ENCODE data around the gene GRID1.

- TF ChIP-seq SUZ12 (IDR thresholded peaks at IDR 0.05; ENCODE audit: extremely low read depth, insufficient read depth, insufficient read length), result no peak
- no peak for TF ChIP-seq YY1 (IDR thresholded peaks at IDR 0.05; ENCODE audit: insufficient read depth, insufficient read length)
- no peak for TF ChIP-seq ZNF274 (IDR thresholded peaks at IDR 0.05; ENCODE audit: low read depth, low read length)
Observed at GRCh38 chr10:86055928-86056327, 310.7 kb downstream of the GRID1 start.
